ENCODE results near the gene KIF23.

Gene KIF23

GRCh38 chr15:69482686-69483256 is 68.6 kb downstream of the KIF23 start:
- DNase-seq (ENCODE audit: low read depth): no peak
- TF ChIP-seq, protein P1, sequence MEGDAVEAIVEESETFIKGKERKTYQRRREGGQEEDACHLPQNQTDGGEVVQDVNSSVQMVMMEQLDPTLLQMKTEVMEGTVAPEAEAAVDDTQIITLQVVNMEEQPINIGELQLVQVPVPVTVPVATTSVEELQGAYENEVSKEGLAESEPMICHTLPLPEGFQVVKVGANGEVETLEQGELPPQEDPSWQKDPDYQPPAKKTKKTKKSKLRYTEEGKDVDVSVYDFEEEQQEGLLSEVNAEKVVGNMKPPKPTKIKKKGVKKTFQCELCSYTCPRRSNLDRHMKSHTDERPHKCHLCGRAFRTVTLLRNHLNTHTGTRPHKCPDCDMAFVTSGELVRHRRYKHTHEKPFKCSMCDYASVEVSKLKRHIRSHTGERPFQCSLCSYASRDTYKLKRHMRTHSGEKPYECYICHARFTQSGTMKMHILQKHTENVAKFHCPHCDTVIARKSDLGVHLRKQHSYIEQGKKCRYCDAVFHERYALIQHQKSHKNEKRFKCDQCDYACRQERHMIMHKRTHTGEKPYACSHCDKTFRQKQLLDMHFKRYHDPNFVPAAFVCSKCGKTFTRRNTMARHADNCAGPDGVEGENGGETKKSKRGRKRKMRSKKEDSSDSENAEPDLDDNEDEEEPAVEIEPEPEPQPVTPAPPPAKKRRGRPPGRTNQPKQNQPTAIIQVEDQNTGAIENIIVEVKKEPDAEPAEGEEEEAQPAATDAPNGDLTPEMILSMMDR (IDR thresholded peaks at IDR 0.05; ENCODE audit: insufficient read depth, low read depth, low read length, missing control alignments): no peak
- no peak overlapping the region for H3K4me3 ChIP-seq (ENCODE audit: low read depth, low read length)

GRCh38 chr15:69484837-69485236 is 70.7 kb downstream of the KIF23 start:
- no peak overlapping the region for H3K4me3 ChIP-seq (ENCODE audit: low read depth, low read length)
- no peak for DNase-seq (ENCODE audit: low read depth)
- TF ChIP-seq, protein P1 (IDR thresholded peaks at IDR 0.05; ENCODE audit: insufficient read depth, low read depth, low read length, missing control alignments): no peak

GRCh38 chr15:69486481-69487110 is 72.4 kb downstream of the KIF23 start:
- no peak overlapping the region for H3K4me3 ChIP-seq (ENCODE audit: low read depth, low read length)
- DNase-seq (ENCODE audit: low read depth): no peak
- TF ChIP-seq, protein P1 (IDR thresholded peaks at IDR 0.05; ENCODE audit: insufficient read depth, low read depth, low read length, missing control alignments): no peak

GRCh38 chr15:69489073-69489571 is 75.0 kb downstream of the KIF23 start:
- no peak for DNase-seq (ENCODE audit: low read depth)
- TF ChIP-seq, protein P1 (IDR thresholded peaks at IDR 0.05; ENCODE audit: insufficient read depth, low read depth, low read length, missing control alignments): no peak
- no peak overlapping the region for H3K4me3 ChIP-seq (ENCODE audit: low read depth, low read length)

GRCh38 chr15:69490356-69491037 is 76.3 kb downstream of the KIF23 start:
- TF ChIP-seq, protein P1 (IDR thresholded peaks at IDR 0.05; ENCODE audit: insufficient read depth, low read depth, low read length, missing control alignments): no peak
- no peak overlapping the region for H3K4me3 ChIP-seq (ENCODE audit: low read depth, low read length)
- DNase-seq (ENCODE audit: low read depth): no peak

- TF ChIP-seq, protein P1 (IDR thresholded peaks at IDR 0.05; ENCODE audit: insufficient read depth, low read depth, low read length, missing control alignments): no peak
- DNase-seq (ENCODE audit: low read depth): no peak
- H3K4me3 ChIP-seq (ENCODE audit: low read depth, low read length): no peak overlapping the region
Measured at GRCh38 chr15:69491038-69491505, 76.9 kb downstream of the KIF23 start.

Data from GM12865 (cell line).